ENCODE data around the gene TBRG1. TPM values are rescaled to one million over a fixed set of nuclear protein-coding genes. Genes with fewer than 3 reads are reported as not detected.
A peak's percentile ranks its signal among the peaks of the same experiment; 100 is the strongest.

Gene TBRG1
- polyA plus RNA-seq, 4 donors: 22.5 to 47.4 (median 41.1) TPM

- 87 to 88% (median 88%) methylated on average over 5 of the region's 5 CpGs for WGBS, 3 donors
- Histone ChIP-seq H3K27ac (ENCODE audit: low read depth in 1 of 3, low read length in 2 of 3) (no peak overlapping the region), H3K36me3 (ENCODE audit: control insufficient read depth in 3 of 3, insufficient read depth in 2 of 3, low read depth in 1 of 3, low read length in 3 of 3) (peaks cover 14 to 35% (median 18%) of the 10 kb centered on the region in 3 donors), H3K27me3 (ENCODE audit: control insufficient read depth in 3 of 3, insufficient read depth in 3 of 3, low read length in 3 of 3) (no peaks in the 10 kb centered on the region), H3K9me3 (ENCODE audit: control insufficient read depth in 2 of 2, insufficient read depth in 1 of 2, low read depth in 1 of 2, low read length in 1 of 2) (no peaks in the 10 kb centered on the region), H3K4me3 (ENCODE audit: low read depth in 1 of 3, low read length in 3 of 3) (no peak overlapping the region), H3K4me1 (ENCODE audit: control insufficient read depth in 3 of 3, insufficient read depth in 2 of 3, low read depth in 1 of 3, low read length in 2 of 3) (peaks cover 0 to 5% (median 5%) of the 10 kb centered on the region in 3 donors)
- FAIRE-seq (no peak), DNase-seq (no peak)
These were observed 4.9 kb downstream of the TBRG1 start for GRCh38 chr11:124627546-124627945.

GRCh38 chr11:124629961-124630360 lies 7.3 kb downstream of the TBRG1 start:
- Histone ChIP-seq H3K9me3 (ENCODE audit: control insufficient read depth in 2 of 2, insufficient read depth in 1 of 2, low read depth in 1 of 2, low read length in 1 of 2) (no peaks in the 10 kb centered on the region), H3K4me1 (ENCODE audit: control insufficient read depth in 3 of 3, insufficient read depth in 2 of 3, low read depth in 1 of 3, low read length in 2 of 3) (peaks cover 0 to 2% (median 0%) of the 10 kb centered on the region in 3 donors), H3K4me3 (ENCODE audit: low read depth in 1 of 3, low read length in 3 of 3) (no peak overlapping the region), H3K36me3 (ENCODE audit: control insufficient read depth in 3 of 3, insufficient read depth in 2 of 3, low read depth in 1 of 3, low read length in 3 of 3) (peaks cover 20 to 38% (median 24%) of the 10 kb centered on the region in 3 donors), H3K27ac (ENCODE audit: low read depth in 1 of 3, low read length in 2 of 3) (no peak overlapping the region), H3K27me3 (ENCODE audit: control insufficient read depth in 3 of 3, insufficient read depth in 3 of 3, low read length in 3 of 3) (no peaks in the 10 kb centered on the region)
- DNase-seq: no peak
- no peak for FAIRE-seq
- 79 to 83% (median 81%) methylated on average over 4 of the region's 4 CpGs for whole genome bisulfite sequencing, 3 donors

- 85 to 100% (median 89%) methylated on average over 1 of the region's 1 CpG for WGBS, 3 donors
- Histone ChIP-seq H3K4me1 (ENCODE audit: control insufficient read depth in 3 of 3, insufficient read depth in 2 of 3, low read depth in 1 of 3, low read length in 2 of 3) (no peaks in the 10 kb centered on the region), H3K27me3 (ENCODE audit: control insufficient read depth in 3 of 3, insufficient read depth in 3 of 3, low read length in 3 of 3) (no peaks in the 10 kb centered on the region), H3K36me3 (ENCODE audit: control insufficient read depth in 3 of 3, insufficient read depth in 2 of 3, low read depth in 1 of 3, low read length in 3 of 3) (peaks cover 16 to 37% (median 17%) of the 10 kb centered on the region in 3 donors), H3K27ac (ENCODE audit: low read depth in 1 of 3, low read length in 2 of 3) (no peak overlapping the region), H3K4me3 (ENCODE audit: low read depth in 1 of 3, low read length in 3 of 3) (no peak overlapping the region), H3K9me3 (ENCODE audit: control insufficient read depth in 2 of 2, insufficient read depth in 1 of 2, low read depth in 1 of 2, low read length in 1 of 2) (no peaks in the 10 kb centered on the region)
- DNase-seq: no peak
- no peak for FAIRE-seq
These were observed 10.7 kb downstream of the TBRG1 start for GRCh38 chr11:124633355-124633754.

GRCh38 chr11:124635932-124636331 lies 13.3 kb downstream of the TBRG1 start:
- Histone ChIP-seq H3K4me3 (ENCODE audit: low read depth in 1 of 3, low read length in 3 of 3) (no peak overlapping the region), H3K27me3 (ENCODE audit: control insufficient read depth in 3 of 3, insufficient read depth in 3 of 3, low read length in 3 of 3) (no peaks in the 10 kb centered on the region), H3K4me1 (ENCODE audit: control insufficient read depth in 3 of 3, insufficient read depth in 2 of 3, low read depth in 1 of 3, low read length in 2 of 3) (no peaks in the 10 kb centered on the region), H3K9me3 (ENCODE audit: control insufficient read depth in 2 of 2, insufficient read depth in 1 of 2, low read depth in 1 of 2, low read length in 1 of 2) (no peaks in the 10 kb centered on the region), H3K36me3 (ENCODE audit: control insufficient read depth in 3 of 3, insufficient read depth in 2 of 3, low read depth in 1 of 3, low read length in 3 of 3) (peaks cover 11 to 37% (median 14%) of the 10 kb centered on the region in 3 donors), H3K27ac (ENCODE audit: low read depth in 1 of 3, low read length in 2 of 3) (no peak overlapping the region)
- 76 to 89% (median 89%) methylated on average over 3 of the region's 3 CpGs for WGBS, 3 donors
- DNase-seq (no peak), FAIRE-seq (no peak)

GRCh38 chr11:124638500-124638899 lies 15.8 kb downstream of the TBRG1 start:
- Histone ChIP-seq H3K36me3 (ENCODE audit: control insufficient read depth in 3 of 3, insufficient read depth in 2 of 3, low read depth in 1 of 3, low read length in 3 of 3) (peaks cover 2 to 28% (median 5%) of the 10 kb centered on the region in 3 donors), H3K27ac (ENCODE audit: low read depth in 1 of 3, low read length in 2 of 3) (peak overlapping the region in 1 of 3 donors; percentile 4), H3K4me3 (ENCODE audit: low read depth in 1 of 3, low read length in 3 of 3) (no peak overlapping the region), H3K9me3 (ENCODE audit: control insufficient read depth in 2 of 2, insufficient read depth in 1 of 2, low read depth in 1 of 2, low read length in 1 of 2) (no peaks in the 10 kb centered on the region), H3K27me3 (ENCODE audit: control insufficient read depth in 3 of 3, insufficient read depth in 3 of 3, low read length in 3 of 3) (no peaks in the 10 kb centered on the region), H3K4me1 (ENCODE audit: control insufficient read depth in 3 of 3, insufficient read depth in 2 of 3, low read depth in 1 of 3, low read length in 2 of 3) (no peaks in the 10 kb centered on the region)
- FAIRE-seq (no peak), DNase-seq (no peak)
- WGBS, 3 donors: 84 to 89% (median 85%) methylated on average over 3 of the region's 3 CpGs

GRCh38 chr11:124639186-124639585 lies 16.5 kb downstream of the TBRG1 start:
- FAIRE-seq: no peak
- H3K4me3 ChIP-seq (ENCODE audit: low read depth in 1 of 3, low read length in 3 of 3): no peak overlapping the region
- 86 to 94% (median 93%) methylated on average over 1 of the region's 1 CpG for WGBS, 3 donors
- H3K9me3 ChIP-seq (ENCODE audit: control insufficient read depth in 2 of 2, insufficient read depth in 1 of 2, low read depth in 1 of 2, low read length in 1 of 2): no peaks in the 10 kb centered on the region
- peaks cover 2 to 28% (median 5%) of the 10 kb centered on the region in 3 donors for H3K36me3 ChIP-seq (ENCODE audit: control insufficient read depth in 3 of 3, insufficient read depth in 2 of 3, low read depth in 1 of 3, low read length in 3 of 3)
- peak overlapping the region in 1 of 3 donors; percentile 4 for H3K27ac ChIP-seq (ENCODE audit: low read depth in 1 of 3, low read length in 2 of 3)
- peak in 1 of 2 donors; percentile 54 for DNase-seq
- no peaks in the 10 kb centered on the region for H3K27me3 ChIP-seq (ENCODE audit: control insufficient read depth in 3 of 3, insufficient read depth in 3 of 3, low read length in 3 of 3)
- H3K4me1 ChIP-seq (ENCODE audit: control insufficient read depth in 3 of 3, insufficient read depth in 2 of 3, low read depth in 1 of 3, low read length in 2 of 3): no peaks in the 10 kb centered on the region

GRCh38 chr11:124640666-124641065 lies 18.0 kb downstream of the TBRG1 start:
- Histone ChIP-seq H3K36me3 (ENCODE audit: control insufficient read depth in 3 of 3, insufficient read depth in 2 of 3, low read depth in 1 of 3, low read length in 3 of 3) (peaks cover 2 to 26% (median 5%) of the 10 kb centered on the region in 3 donors), H3K4me3 (ENCODE audit: low read depth in 1 of 3, low read length in 3 of 3) (no peak overlapping the region)
- 93 to 95% (median 94%) methylated on average over 5 of the region's 5 CpGs for WGBS, 3 donors

GRCh38 chr11:124642628-124643027 lies 20.0 kb downstream of the TBRG1 start:
- H3K27me3 ChIP-seq (ENCODE audit: control insufficient read depth in 3 of 3, insufficient read depth in 3 of 3, low read length in 3 of 3): no peaks in the 10 kb centered on the region
- H3K9me3 ChIP-seq (ENCODE audit: control insufficient read depth in 2 of 2, insufficient read depth in 1 of 2, low read depth in 1 of 2, low read length in 1 of 2): no peaks in the 10 kb centered on the region
- H3K4me1 ChIP-seq (ENCODE audit: control insufficient read depth in 3 of 3, insufficient read depth in 2 of 3, low read depth in 1 of 3, low read length in 2 of 3): no peaks in the 10 kb centered on the region
- H3K36me3 ChIP-seq (ENCODE audit: control insufficient read depth in 3 of 3, insufficient read depth in 2 of 3, low read depth in 1 of 3, low read length in 3 of 3): peaks cover under 1 to 19% (median 5%) of the 10 kb centered on the region in 3 donors
- 94 to 97% (median 96%) methylated on average over 3 of the region's 3 CpGs for WGBS, 3 donors
- DNase-seq (no peak), FAIRE-seq (no peak)
- H3K27ac ChIP-seq (ENCODE audit: low read depth in 1 of 3, low read length in 2 of 3): no peak overlapping the region
- no peak overlapping the region for H3K4me3 ChIP-seq (ENCODE audit: low read depth in 1 of 3, low read length in 3 of 3)

More at GRCh38 chr11:124640666-124641065, 18.0 kb downstream of the TBRG1 start:
- Histone ChIP-seq H3K27ac (ENCODE audit: low read depth in 1 of 3, low read length in 2 of 3) (no peak overlapping the region), H3K9me3 (ENCODE audit: control insufficient read depth in 2 of 2, insufficient read depth in 1 of 2, low read depth in 1 of 2, low read length in 1 of 2) (no peaks in the 10 kb centered on the region), H3K27me3 (ENCODE audit: control insufficient read depth in 3 of 3, insufficient read depth in 3 of 3, low read length in 3 of 3) (no peaks in the 10 kb centered on the region), H3K4me1 (ENCODE audit: control insufficient read depth in 3 of 3, insufficient read depth in 2 of 3, low read depth in 1 of 3, low read length in 2 of 3) (no peaks in the 10 kb centered on the region)
- FAIRE-seq: no peak
- DNase-seq: no peak

GRCh38 chr11:124643042-124643604 lies 20.5 kb downstream of the TBRG1 start:
- FAIRE-seq (no peak), DNase-seq (no peak)
- Histone ChIP-seq H3K4me1 (ENCODE audit: control insufficient read depth in 3 of 3, insufficient read depth in 2 of 3, low read depth in 1 of 3, low read length in 2 of 3) (no peaks in the 10 kb centered on the region), H3K4me3 (ENCODE audit: low read depth in 1 of 3, low read length in 3 of 3) (no peak overlapping the region), H3K36me3 (ENCODE audit: control insufficient read depth in 3 of 3, insufficient read depth in 2 of 3, low read depth in 1 of 3, low read length in 3 of 3) (peaks cover 0 to 20% (median 5%) of the 10 kb centered on the region in 3 donors), H3K27me3 (ENCODE audit: control insufficient read depth in 3 of 3, insufficient read depth in 3 of 3, low read length in 3 of 3) (no peaks in the 10 kb centered on the region), H3K27ac (ENCODE audit: low read depth in 1 of 3, low read length in 2 of 3) (no peak overlapping the region), H3K9me3 (ENCODE audit: control insufficient read depth in 2 of 2, insufficient read depth in 1 of 2, low read depth in 1 of 2, low read length in 1 of 2) (no peaks in the 10 kb centered on the region)
- 89 to 94% (median 92%) methylated on average over 10 of the region's 10 CpGs for WGBS, 3 donors
